Measurements from ENCODE around the gene CDCA4.

CDCA4 gene

GRCh38 chr14:104966981-104967385, 53.9 kb downstream of the CDCA4 start:
- TF ChIP-seq, protein P1, sequence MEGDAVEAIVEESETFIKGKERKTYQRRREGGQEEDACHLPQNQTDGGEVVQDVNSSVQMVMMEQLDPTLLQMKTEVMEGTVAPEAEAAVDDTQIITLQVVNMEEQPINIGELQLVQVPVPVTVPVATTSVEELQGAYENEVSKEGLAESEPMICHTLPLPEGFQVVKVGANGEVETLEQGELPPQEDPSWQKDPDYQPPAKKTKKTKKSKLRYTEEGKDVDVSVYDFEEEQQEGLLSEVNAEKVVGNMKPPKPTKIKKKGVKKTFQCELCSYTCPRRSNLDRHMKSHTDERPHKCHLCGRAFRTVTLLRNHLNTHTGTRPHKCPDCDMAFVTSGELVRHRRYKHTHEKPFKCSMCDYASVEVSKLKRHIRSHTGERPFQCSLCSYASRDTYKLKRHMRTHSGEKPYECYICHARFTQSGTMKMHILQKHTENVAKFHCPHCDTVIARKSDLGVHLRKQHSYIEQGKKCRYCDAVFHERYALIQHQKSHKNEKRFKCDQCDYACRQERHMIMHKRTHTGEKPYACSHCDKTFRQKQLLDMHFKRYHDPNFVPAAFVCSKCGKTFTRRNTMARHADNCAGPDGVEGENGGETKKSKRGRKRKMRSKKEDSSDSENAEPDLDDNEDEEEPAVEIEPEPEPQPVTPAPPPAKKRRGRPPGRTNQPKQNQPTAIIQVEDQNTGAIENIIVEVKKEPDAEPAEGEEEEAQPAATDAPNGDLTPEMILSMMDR (IDR thresholded peaks at IDR 0.05; ENCODE audit: control insufficient read depth, insufficient read depth, low read depth, low read length, missing control alignments), result no peak
- DNase-seq (ENCODE audit: low read depth), result no peak
- H3K4me3 ChIP-seq (ENCODE audit: control insufficient read depth, low read depth, low read length), result no peak overlapping the region

DNA sequence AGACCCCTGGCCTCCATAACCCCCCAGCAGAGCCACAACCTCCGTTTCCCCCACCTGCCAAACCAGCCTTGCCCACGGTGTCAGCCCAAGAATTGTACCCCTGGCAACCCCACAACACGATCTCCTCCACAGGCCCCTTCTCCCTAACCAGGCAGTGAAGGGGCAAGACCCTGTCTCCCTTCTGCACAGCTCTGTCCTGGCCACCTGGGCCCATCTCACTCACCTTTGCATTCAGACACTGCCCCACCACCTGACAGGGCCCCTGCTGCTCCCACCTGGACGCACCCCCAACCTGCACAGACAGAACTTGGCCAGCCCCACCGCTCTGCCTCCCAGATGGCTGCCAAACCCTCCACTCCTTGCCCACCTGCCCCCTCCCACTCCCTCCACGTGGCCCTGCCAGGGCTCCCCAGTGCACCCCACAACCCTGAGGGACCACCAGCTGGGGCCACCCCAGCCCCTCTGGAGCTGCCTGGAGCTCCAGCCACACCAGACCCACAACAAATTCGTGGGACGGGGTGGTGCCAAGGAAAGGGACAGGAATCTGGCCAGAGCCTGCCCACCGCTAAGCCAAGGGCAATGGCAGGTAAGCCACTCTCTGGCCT, 54.5 kb downstream of the CDCA4 start:
- DNase-seq (ENCODE audit: low read depth), result no peak
- no peak overlapping the region for H3K4me3 ChIP-seq (ENCODE audit: control insufficient read depth, low read depth, low read length)
- TF ChIP-seq, protein P1 (IDR thresholded peaks at IDR 0.05; ENCODE audit: control insufficient read depth, insufficient read depth, low read depth, low read length, missing control alignments), result no peak

- DNase-seq (ENCODE audit: low read depth), result no peak
- H3K4me3 ChIP-seq (ENCODE audit: control insufficient read depth, low read depth, low read length), result no peak overlapping the region
- TF ChIP-seq, protein P1 (IDR thresholded peaks at IDR 0.05; ENCODE audit: control insufficient read depth, insufficient read depth, low read depth, low read length, missing control alignments), result no peak
Measured at GRCh38 chr14:104965561-104966231, 55.2 kb downstream of the CDCA4 start.

DNA sequence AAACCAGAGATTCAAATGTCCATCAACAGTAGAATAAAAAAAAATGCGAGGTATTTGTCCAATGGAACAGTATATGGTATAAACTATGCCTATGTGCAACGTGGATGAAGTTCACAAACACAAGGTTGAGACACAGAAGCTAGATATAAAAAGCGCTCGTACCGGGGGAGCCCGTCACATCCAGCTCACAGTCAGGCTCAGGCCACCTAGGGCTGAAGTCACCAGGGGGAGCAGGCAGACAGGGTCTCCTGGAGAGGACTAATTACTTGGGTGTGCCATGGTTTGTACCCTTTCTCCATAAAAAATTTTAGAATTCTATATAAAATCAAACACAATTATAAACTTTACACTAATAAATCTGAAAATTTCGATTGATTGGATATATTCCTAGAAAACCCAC, 56.3 kb downstream of the CDCA4 start:
- TF ChIP-seq, protein P1 (IDR thresholded peaks at IDR 0.05; ENCODE audit: control insufficient read depth, insufficient read depth, low read depth, low read length, missing control alignments), result no peak
- DNase-seq (ENCODE audit: low read depth), result no peak

More for the DNA sequence above, 56.3 kb downstream of the CDCA4 start:
- H3K4me3 ChIP-seq (ENCODE audit: control insufficient read depth, low read depth, low read length), result no peak overlapping the region
